ENCODE results near the gene MYLK2.

DNA sequence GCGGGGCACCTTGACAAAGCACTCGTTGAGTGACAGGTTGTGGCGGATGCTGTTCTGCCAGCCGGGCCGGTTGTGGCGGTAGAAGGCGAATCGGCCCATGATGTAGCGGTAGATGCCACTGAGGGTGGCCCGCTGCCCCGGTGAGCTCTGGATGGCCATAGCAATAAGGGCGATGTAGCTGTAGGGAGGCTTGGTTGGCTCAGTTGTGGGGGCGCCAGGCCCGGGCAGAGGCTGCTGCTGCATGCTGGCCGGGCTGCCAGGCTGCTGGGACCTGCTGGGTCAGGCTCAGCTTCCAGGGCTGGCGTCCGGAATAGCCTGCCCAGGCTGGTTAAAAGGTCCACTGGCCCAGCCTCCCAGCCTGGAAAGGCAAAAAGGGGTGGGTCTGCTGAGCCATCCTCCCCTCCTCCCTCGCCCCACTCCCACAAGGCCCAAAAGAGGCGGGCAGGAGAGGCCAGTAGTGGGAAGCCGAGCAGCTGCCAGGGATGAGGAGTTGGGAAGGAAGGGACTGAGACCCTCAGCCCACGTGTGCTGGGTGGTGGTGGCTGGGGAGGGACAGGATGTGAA lies 26.2 kb downstream of the MYLK2 start, which contains the start of gene FOXS1:
- TF ChIP-seq, protein P1, sequence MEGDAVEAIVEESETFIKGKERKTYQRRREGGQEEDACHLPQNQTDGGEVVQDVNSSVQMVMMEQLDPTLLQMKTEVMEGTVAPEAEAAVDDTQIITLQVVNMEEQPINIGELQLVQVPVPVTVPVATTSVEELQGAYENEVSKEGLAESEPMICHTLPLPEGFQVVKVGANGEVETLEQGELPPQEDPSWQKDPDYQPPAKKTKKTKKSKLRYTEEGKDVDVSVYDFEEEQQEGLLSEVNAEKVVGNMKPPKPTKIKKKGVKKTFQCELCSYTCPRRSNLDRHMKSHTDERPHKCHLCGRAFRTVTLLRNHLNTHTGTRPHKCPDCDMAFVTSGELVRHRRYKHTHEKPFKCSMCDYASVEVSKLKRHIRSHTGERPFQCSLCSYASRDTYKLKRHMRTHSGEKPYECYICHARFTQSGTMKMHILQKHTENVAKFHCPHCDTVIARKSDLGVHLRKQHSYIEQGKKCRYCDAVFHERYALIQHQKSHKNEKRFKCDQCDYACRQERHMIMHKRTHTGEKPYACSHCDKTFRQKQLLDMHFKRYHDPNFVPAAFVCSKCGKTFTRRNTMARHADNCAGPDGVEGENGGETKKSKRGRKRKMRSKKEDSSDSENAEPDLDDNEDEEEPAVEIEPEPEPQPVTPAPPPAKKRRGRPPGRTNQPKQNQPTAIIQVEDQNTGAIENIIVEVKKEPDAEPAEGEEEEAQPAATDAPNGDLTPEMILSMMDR (optimal IDR thresholded peaks at IDR 0.05 in 1 of 3, IDR thresholded peaks at IDR 0.05 in 1 of 3, conservative IDR thresholded peaks at IDR 0.05 in 1 of 3; ENCODE audit: extremely low read depth in 1 of 3, insufficient read depth in 2 of 3, low read length in 3 of 3) = no peak
- no peak for TF ChIP-seq EZH2 (IDR thresholded peaks at IDR 0.05; ENCODE audit: low read length)

Measured in keratinocyte (primary cell).